ENCODE results near the gene NAGLU.
A peak's percentile ranks its signal among the peaks of the same experiment; 100 is the strongest.
"Not testable (repeated sequence)": the region's sequence is repeated elsewhere in the genome, so short reads cannot be mapped to it uniquely, and the experiment has no call there.

NAGLU gene

GRCh38 chr17:42554250-42555121, 18.4 kb downstream of the NAGLU start:
- peaks cover 36% of the 10 kb centered on the region for H3K4me1 Mint-ChIP-seq
- peaks cover 2% of the 10 kb centered on the region for H3K36me3 Mint-ChIP-seq
- peak overlapping the region; percentile 93 for H3K27ac Mint-ChIP-seq
- H3K9me3 Mint-ChIP-seq, result no peaks in the 10 kb centered on the region
- DNase-seq, result peak; percentile 88
- CTCF ChIA-PET, result interaction anchor here (0.8 to 1.0 kb wide), 2 partner anchors 13 to 24 kb away, joined by 3 read pairs; no protein-coding TSS in a partner anchor
- H3K4me3 Mint-ChIP-seq, result peak overlapping the region; percentile 90
- H3K27me3 Mint-ChIP-seq, result no peaks in the 10 kb centered on the region

- H3K27ac Mint-ChIP-seq, result peak overlapping the region; percentile 93
- peaks cover 4% of the 10 kb centered on the region for H3K36me3 Mint-ChIP-seq
- CTCF ChIA-PET, result interaction anchor here (0.8 to 1.0 kb wide), 2 partner anchors 14 to 23 kb away, joined by 3 read pairs; no protein-coding TSS in a partner anchor
- no peaks in the 10 kb centered on the region for H3K9me3 Mint-ChIP-seq
- peak overlapping the region; percentile 90 for H3K4me3 Mint-ChIP-seq
- H3K27me3 Mint-ChIP-seq, result no peaks in the 10 kb centered on the region
- peaks cover 39% of the 10 kb centered on the region for H3K4me1 Mint-ChIP-seq
- no peak for DNase-seq
Measured at GRCh38 chr17:42555122-42555622, 19.1 kb downstream of the NAGLU start.

GRCh38 chr17:42555961-42556617, 20.0 kb downstream of the NAGLU start:
- Mint-ChIP-seq H3K4me3 (peak overlapping the region; percentile 90), H3K4me1 (peaks cover 42% of the 10 kb centered on the region)
- H3K36me3 Mint-ChIP-seq, H3K9me3 Mint-ChIP-seq, DNase-seq, H3K27me3 Mint-ChIP-seq, CTCF ChIA-PET, H3K27ac Mint-ChIP-seq: not testable (repeated sequence)

GRCh38 chr17:42559075-42559474, 23.0 kb downstream of the NAGLU start:
- peaks cover 11% of the 10 kb centered on the region for H3K36me3 Mint-ChIP-seq
- no peak overlapping the region for H3K4me3 Mint-ChIP-seq
- no peak overlapping the region for H3K27ac Mint-ChIP-seq
- no peak for DNase-seq
- CTCF ChIA-PET, result interaction anchor here (1.1 kb wide), 1 partner anchor 19 kb away, joined by 3 read pairs; no protein-coding TSS in a partner anchor
- peaks cover 55% of the 10 kb centered on the region for H3K4me1 Mint-ChIP-seq
- H3K9me3 Mint-ChIP-seq, result no peaks in the 10 kb centered on the region
- peaks cover 12% of the 10 kb centered on the region for H3K27me3 Mint-ChIP-seq

GRCh38 chr17:42560246-42560645, 24.2 kb downstream of the NAGLU start:
- no peak overlapping the region for H3K27ac Mint-ChIP-seq

DNA sequence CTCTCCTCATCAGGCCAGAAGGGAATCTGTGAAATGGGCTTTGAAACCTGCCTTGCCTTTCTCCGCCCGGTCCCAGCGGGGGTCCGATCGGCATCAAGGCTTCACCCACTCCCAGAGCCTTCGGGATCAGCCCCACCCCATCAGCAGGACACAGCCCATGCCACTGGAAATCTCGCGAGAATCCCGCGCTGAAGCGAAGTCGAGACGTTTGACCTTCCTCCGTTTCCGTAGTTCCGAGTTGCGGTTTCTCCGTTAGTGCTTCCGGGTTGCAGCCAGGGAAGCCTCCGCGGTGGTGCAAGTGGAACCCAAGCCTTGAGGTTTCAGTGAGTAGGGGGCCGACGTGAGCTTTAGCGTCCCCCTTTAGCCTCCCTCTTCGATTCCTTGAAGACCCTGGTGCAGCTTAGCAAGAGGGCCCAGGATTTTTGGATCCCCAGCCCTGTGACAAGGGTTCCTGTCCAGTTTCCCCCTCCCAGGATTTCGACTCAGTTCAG, 25.9 kb downstream of the NAGLU start, which contains the start of gene COASY:
Gene COASY (plus strand): TSS at position 252 of the 491 bp plus-strand sequence. CDS start 475 bp downstream, outside the sequence.
- no peaks in the 10 kb centered on the region for H3K9me3 Mint-ChIP-seq
- peak within 1 kb of the TSS; percentile 88 for H3K4me3 Mint-ChIP-seq
- DNase-seq, result peak; percentile 95
- H3K4me1 Mint-ChIP-seq, result peaks cover 52% of the 10 kb centered on the region
- peaks cover 12% of the 10 kb centered on the region for H3K27me3 Mint-ChIP-seq
- H3K36me3 Mint-ChIP-seq, result peaks cover 23% of the 10 kb centered on the region
- H3K27ac Mint-ChIP-seq, result peak within 1 kb of the TSS; percentile 93
- CTCF ChIA-PET, result no interaction called here

More at GRCh38 chr17:42560246-42560645, 24.2 kb downstream of the NAGLU start:
- Mint-ChIP-seq H3K36me3 (peaks cover 18% of the 10 kb centered on the region), H3K9me3 (no peaks in the 10 kb centered on the region), H3K4me3 (no peak overlapping the region), H3K4me1 (peaks cover 55% of the 10 kb centered on the region), H3K27me3 (peaks cover 12% of the 10 kb centered on the region)
- CTCF ChIA-PET, result no interaction called here
- no peak for DNase-seq

GRCh38 chr17:42562388-42563142, 26.5 kb downstream of the NAGLU start:
- CTCF ChIA-PET, result interaction anchor here (1.2 kb wide), 1 partner anchor 15 kb away, joined by 4 read pairs; the partner anchor contains the start of gene PSMC3IP
- DNase-seq, result no peak
- Mint-ChIP-seq H3K36me3 (peaks cover 25% of the 10 kb centered on the region), H3K4me1 (peaks cover 50% of the 10 kb centered on the region), H3K27me3 (peaks cover 12% of the 10 kb centered on the region), H3K9me3 (no peaks in the 10 kb centered on the region), H3K27ac (peak overlapping the region; percentile 93), H3K4me3 (peak overlapping the region; percentile 88)

DNA sequence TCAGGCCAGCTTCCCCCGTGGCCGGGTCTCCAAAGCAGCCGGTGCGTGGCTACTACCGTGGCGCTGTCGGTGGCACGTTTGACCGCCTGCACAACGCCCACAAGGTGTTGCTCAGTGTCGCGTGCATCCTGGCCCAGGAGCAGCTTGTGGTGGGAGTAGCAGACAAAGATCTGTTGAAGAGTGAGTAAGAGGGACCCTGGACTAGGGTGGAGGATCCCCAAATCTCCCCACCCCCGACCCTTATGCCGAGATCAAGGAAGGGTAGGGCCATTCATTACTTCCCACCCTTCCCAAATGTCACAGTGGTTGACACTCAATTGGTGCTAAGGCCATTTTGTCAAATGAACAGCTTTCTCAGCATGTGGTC, 27.1 kb downstream of the NAGLU start:
- CTCF ChIA-PET, result interaction anchor here (1.2 kb wide), 1 partner anchor 15 kb away, joined by 4 read pairs; the partner anchor contains the start of gene PSMC3IP
- Mint-ChIP-seq H3K27me3 (peaks cover 12% of the 10 kb centered on the region), H3K4me3 (peak overlapping the region; percentile 88), H3K36me3 (peaks cover 29% of the 10 kb centered on the region), H3K4me1 (peaks cover 54% of the 10 kb centered on the region), H3K27ac (peak overlapping the region; percentile 93), H3K9me3 (no peaks in the 10 kb centered on the region)
- DNase-seq, result no peak

DNA sequence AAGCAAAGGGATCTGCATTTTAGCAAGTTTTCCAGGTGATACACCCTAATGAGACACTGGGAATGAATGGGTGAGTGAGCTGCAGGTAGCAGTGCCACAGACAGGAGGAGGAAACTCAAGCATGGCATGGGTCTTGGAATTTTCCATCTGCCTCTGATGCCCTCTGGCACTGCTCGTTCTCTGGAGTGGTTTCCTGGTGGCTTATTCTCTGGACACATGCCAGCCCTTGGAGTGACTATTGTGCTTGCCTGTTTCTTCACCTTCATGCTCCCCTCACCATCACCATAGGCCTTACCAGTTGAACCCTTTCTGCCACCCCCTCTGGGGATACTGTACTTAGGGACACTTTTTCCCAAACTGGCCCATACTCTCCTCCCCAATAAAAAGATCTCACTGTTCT, 27.5 kb downstream of the NAGLU start:
- no peaks in the 10 kb centered on the region for H3K9me3 Mint-ChIP-seq
- peaks cover 31% of the 10 kb centered on the region for H3K36me3 Mint-ChIP-seq
- peaks cover 54% of the 10 kb centered on the region for H3K4me1 Mint-ChIP-seq
- H3K4me3 Mint-ChIP-seq, result peak overlapping the region; percentile 88
- peaks cover 12% of the 10 kb centered on the region for H3K27me3 Mint-ChIP-seq
- CTCF ChIA-PET, result interaction anchor here (1.2 to 1.3 kb wide), 2 partner anchors 14 to 15 kb away, joined by 3 to 4 read pairs; partner anchors contain the start of gene PSMC3IP
- no peak for DNase-seq
- peak overlapping the region; percentile 43 for H3K27ac Mint-ChIP-seq

GRCh38 chr17:42563950-42564349, 27.9 kb downstream of the NAGLU start:
- H3K27ac Mint-ChIP-seq, result peak overlapping the region; percentile 43
- H3K36me3 Mint-ChIP-seq, result peaks cover 34% of the 10 kb centered on the region
- peak overlapping the region; percentile 88 for H3K4me3 Mint-ChIP-seq
- H3K27me3 Mint-ChIP-seq, result peaks cover 12% of the 10 kb centered on the region
- H3K9me3 Mint-ChIP-seq, result no peaks in the 10 kb centered on the region
- DNase-seq, result no peak
- H3K4me1 Mint-ChIP-seq, result peaks cover 57% of the 10 kb centered on the region
- CTCF ChIA-PET, result interaction anchor here (1.2 to 1.3 kb wide), 2 partner anchors 14 to 15 kb away, joined by 3 to 4 read pairs; partner anchors contain the start of gene PSMC3IP

DNA sequence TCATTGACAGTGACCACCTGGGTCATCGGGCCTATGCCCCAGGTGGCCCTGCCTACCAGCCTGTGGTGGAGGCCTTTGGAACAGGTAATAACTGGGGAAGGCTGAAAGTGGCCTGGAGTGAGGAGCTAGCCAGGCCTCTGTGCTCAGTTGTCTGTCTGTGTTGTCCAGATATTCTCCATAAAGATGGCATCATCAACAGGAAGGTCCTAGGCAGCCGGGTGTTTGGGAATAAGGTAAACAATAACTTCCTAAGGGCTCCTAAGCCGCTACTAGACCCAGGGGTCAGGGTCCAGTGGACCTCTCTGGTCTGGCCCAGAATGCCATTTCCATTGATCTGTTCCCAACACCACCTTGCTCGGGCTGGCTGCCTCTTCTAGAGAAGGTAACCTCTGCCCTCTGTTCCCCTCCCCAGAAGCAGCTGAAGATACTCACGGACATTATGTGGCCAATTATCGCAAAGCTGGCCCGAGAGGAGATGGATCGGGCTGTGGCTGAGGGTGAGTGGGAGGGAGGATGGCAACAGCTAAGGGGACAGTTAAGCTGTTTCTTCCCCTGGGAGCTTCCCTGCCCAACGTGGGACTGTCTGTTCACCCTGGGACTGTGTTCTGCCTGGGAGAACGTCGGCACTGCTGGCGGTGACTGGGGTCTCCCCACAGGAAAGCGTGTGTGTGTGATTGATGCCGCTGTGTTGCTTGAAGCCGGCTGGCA, 28.9 kb downstream of the NAGLU start:
- H3K36me3 Mint-ChIP-seq, result peaks cover 42% of the 10 kb centered on the region
- H3K27ac Mint-ChIP-seq, result no peak overlapping the region
- no peaks in the 10 kb centered on the region for H3K9me3 Mint-ChIP-seq
- H3K4me3 Mint-ChIP-seq, result no peak overlapping the region
- CTCF ChIA-PET, result interaction anchor here (1.3 kb wide), 1 partner anchor 16 kb away, joined by 3 read pairs; no protein-coding TSS in a partner anchor
- peaks cover 65% of the 10 kb centered on the region for H3K4me1 Mint-ChIP-seq
- H3K27me3 Mint-ChIP-seq, result peaks cover 12% of the 10 kb centered on the region
- DNase-seq, result no peak

DNA sequence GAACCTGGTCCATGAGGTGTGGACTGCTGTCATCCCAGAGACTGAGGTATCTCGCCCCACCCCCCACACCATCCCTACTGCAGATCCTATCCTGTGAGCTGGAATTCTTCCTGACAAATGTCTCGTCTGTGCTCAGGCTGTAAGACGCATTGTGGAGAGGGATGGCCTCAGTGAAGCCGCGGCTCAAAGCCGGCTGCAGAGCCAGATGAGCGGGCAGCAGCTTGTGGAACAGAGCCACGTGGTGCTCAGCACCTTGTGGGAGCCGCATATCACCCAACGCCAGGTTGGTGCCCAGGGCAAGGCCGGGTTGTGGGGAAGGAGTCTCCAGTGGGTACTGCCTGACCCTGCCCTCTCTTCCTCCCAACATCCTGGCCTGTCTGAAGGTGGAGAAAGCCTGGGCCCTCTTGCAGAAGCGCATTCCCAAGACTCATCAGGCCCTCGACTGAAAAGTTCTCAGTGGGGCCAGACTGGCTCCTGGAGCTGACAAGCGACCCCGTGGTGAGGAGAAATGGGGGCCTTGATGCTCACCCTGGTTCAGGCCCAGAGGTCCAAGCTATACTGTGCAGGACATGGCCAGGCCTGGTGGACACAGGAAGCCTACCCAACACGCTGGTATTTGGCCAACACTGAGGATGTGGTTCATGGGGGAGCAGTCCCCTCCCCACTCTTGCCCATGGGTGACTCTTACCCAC, 29.6 kb downstream of the NAGLU start:
- H3K9me3 Mint-ChIP-seq, result no peaks in the 10 kb centered on the region
- peak overlapping the region; percentile 95 for H3K27ac Mint-ChIP-seq
- DNase-seq, result no peak
- peaks cover 12% of the 10 kb centered on the region for H3K27me3 Mint-ChIP-seq
- CTCF ChIA-PET, result interaction anchor here (1.0 kb wide), 1 partner anchor 13 kb away, joined by 3 read pairs; no protein-coding TSS in a partner anchor
- peak overlapping the region; percentile 93 for H3K4me3 Mint-ChIP-seq
- H3K4me1 Mint-ChIP-seq, result peaks cover 62% of the 10 kb centered on the region
- peaks cover 49% of the 10 kb centered on the region for H3K36me3 Mint-ChIP-seq
